ACHN (cell line): ENCODE measurements around the gene VPS35L.
"Not testable (repeated sequence)": the region's sequence is repeated elsewhere in the genome, so short reads cannot be mapped to it uniquely, and the experiment has no call there.

Experiments
- DNase-seq: peaks from one replicate; pipeline ENCODE4 v3.0.0-alpha.2; 2015
- in situ Hi-C: cut with HindIII; loops from 2 replicates; pipeline ENCODE4 v1.10.0; 2017; ENCODE audit warnings: low sequenced_read_pairs, low pct_ligation_motif_present, low pct_unique_long_range_greater_than_20kb

The VPS35L gene

DNA sequence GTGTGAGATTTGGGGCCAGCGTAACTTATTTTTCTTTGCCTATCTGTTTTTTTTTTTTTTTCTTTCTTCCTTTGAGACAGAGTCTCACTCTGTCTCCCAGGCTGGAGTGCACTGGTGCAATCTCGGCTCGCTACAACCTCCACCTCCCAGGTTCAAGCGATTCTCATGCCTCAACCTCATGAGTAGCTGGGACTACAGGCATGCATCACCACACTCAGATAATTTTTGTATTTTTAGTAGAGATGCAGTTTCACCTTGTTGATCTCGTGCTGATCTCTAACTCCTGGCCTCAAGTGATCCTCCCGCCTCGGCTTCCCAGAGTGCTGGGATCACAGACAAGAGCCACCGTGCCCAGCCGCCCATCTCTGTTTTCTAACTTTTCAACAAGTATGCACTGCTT lies 63.4 kb downstream of the VPS35L start:
- DNase-seq = no peak
- in situ Hi-C loops = loop anchor here (25.0 kb wide), 1 partner anchor 268 kb away; the partner anchor contains the start of gene GPRC5B

DNA sequence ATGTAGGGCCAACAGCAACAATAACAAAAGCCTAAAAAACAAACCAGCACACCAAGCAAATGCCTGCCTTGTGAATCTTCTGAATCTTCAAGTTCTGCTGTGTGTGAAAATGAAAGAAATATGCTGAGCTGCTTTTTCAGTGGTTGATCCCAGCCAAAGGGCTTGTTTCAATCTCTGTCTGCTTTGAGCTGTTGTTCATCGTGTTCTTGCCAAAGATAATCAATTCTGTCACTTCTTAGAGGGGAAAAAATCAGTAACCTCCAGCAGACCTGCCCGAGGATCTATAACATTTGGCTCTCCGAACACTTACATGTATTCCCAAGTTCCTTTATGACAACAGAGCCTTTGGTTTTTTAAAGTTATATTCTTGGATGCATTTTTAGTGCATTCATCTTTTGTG lies 65.9 kb downstream of the VPS35L start:
- in situ Hi-C loops = loop anchor here (25.0 kb wide), 1 partner anchor 266 kb away; the partner anchor contains the start of gene GPRC5B

DNA sequence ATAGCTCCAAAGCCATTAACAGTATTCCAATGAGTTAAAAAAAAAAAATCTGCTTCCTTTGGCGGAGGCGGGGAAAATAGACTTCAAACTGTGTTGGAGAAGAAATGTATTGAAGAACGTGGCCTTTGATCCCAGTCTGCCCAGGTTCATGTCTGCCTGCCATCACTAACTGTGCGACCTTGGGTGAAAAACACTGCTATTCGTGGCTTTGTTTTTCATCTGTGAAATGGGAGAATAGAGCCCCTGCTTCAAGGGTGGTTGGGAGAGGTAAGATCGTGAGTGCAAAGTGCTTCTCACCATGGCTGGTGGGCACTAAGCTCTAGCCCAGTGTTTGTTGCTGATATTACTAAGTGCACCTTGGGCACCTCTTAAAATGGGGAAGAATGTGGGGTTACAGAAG lies 69.5 kb downstream of the VPS35L start:
- in situ Hi-C loops = no loop called here
- DNase-seq = no peak

More for the DNA sequence above, 65.9 kb downstream of the VPS35L start:
- DNase-seq = no peak

DNA sequence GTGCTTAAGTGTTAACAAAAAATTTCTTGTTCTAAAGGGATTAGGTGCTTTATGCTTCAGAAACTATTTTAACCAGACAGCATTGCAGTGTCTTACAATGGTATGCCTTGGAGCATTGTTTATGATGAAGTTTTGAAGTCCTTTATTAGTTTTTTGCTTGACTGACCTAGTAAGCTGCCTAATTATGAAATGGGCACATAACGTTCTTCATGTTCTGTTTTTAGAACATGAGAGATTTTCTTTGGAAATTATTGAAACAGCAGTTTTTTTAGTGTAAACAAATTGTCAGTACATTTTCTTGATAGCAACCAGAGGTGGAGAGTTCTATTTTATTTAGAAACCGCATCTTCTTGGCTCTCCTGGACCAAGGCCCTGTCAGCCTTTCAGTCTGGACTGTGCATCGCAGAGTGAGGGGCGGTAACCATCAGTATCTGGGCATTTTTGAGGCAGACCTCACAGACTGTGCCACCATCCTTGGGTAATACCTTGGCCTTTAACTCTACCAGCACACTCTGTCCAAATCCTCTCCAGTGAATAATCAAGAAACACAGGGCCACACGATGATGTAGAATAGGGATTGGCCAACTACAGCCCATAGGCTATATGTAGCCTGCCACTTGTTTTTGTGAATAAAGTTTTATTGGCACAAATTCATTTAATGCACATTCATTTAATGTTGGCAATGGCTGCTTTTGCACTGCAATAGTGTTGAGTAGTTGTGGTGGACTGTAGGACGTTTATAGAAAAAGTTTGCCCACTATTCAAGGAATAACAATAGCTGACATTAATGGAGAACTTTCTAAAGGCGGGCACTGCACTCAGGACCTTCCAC lies 81.1 kb downstream of the VPS35L start:
- no peak for DNase-seq
- in situ Hi-C loops = no loop called here

DNA sequence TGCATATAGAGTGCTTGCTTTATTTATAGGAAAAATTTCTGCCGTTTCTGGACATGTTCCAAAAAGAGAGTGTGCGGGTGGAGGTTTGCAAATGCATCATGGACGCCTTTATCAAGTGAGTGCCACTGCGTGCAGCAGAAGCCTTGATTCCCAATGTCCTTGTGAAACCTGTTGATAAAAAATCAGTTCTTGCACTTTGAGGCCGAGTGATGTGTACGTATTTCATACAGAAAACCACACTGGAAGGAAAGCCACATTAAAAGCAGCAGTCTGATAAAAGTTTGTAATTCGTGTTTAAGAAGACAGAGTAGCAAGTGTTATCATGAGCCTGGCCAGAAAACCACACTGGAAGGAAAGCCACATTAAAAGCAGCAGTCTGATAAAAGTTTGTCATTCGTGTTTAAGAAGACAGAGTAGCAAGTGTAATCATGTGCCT lies 84.5 kb downstream of the VPS35L start:
- in situ Hi-C loops = no loop called here
- no peak for DNase-seq

DNA sequence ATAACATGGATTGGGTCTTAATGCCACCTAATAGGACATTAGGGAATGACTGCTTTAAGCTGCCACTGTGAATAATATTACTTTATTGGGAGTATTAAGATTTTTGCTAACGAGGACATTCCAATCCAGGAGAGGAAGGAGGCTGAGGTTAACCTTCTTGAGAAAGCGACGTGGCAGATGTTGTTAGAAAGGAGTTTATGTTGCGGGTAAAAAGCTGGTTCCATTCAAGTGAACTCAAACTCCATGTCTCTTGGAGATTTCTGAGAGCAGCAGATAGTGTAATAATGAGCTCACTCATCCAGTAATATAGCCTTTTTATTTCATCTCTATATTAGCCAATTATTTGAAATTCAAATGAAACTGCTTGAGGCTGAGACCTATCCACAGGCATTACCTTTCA lies 87.0 kb downstream of the VPS35L start:
- in situ Hi-C loops = no loop called here
- DNase-seq = no peak

DNA sequence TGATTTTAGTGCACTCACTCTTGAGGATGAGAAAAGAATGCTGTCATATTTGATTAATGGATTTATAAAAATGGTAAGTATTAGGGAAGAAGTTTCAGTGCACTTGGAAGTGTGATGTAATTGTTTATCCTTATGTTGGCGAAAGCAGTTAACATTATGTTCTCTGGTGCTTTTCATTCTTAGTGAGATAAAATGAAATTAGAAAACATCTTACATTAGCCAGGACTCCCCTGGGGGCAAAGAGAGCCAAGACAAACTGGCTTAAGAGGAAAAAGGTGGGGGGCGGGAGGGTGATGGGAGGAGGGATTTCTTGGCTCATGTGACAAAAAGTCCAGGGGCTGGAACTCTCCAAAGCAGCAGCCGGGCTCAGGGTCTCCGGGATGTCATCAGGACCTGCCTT lies 89.4 kb downstream of the VPS35L start:
- no peak for DNase-seq
- in situ Hi-C loops = no loop called here

DNA sequence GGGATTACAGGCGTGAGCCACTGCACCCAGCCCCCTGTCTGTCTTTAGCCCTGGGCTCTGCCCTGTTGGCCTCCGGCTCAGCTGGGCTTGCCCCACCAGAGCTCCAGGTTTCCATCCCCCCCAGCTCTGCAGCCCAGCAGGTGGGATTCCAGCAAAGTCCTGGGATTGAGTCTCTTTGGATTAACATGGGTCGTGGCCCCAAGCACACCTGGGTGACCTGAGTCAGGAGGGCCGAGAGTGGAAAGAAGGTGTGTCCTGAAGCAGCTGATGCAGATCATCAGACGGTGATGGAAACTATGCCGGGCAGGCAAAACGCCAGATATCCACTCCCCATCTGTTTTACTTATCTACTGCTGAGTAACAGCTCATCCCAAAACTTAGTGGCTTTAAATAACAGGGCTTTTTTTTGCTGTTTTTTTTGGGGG lies 90.1 kb downstream of the VPS35L start:
- DNase-seq = no peak
- in situ Hi-C loops = no loop called here

DNA sequence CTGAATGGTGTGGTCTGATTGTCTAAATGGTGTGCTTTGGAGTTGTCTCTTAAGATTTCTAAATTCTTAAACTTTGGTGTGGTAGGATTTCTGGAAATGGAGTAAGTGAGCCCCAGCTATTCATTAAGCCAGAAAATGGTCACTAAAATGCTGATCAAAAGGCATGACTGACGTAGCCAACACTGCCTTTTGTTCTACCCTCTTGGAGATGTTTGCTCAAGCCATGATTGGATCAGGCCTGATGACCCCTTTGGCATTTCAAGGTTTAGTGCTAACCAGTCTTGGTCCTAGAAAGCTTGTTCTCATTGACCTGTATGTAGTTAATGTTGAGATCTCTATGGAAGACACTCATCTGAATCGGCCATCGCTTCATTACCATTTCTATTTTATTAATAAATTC lies 94.5 kb downstream of the VPS35L start:
- no peak for DNase-seq
- in situ Hi-C loops = no loop called here

DNA sequence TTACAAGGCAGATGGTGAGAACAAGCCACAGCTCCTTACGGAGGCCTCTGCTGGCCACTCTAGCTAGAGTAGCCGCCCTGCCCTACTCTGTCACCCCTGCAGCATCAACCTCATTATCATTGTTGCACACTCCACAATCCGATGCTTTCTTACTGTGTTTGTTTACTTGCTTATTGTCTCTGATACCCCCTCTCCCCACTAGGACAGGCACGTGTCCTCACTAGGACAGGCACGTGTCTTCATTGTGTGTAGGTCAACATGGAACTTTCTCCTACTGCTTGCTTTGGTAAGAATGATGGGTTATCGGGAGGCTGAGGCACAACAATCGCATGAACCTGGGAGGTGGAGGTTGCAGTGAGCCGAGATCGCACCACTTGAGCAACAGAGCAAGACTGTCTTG lies 98.6 kb downstream of the VPS35L start:
- in situ Hi-C loops = no loop called here
- no peak for DNase-seq

DNA sequence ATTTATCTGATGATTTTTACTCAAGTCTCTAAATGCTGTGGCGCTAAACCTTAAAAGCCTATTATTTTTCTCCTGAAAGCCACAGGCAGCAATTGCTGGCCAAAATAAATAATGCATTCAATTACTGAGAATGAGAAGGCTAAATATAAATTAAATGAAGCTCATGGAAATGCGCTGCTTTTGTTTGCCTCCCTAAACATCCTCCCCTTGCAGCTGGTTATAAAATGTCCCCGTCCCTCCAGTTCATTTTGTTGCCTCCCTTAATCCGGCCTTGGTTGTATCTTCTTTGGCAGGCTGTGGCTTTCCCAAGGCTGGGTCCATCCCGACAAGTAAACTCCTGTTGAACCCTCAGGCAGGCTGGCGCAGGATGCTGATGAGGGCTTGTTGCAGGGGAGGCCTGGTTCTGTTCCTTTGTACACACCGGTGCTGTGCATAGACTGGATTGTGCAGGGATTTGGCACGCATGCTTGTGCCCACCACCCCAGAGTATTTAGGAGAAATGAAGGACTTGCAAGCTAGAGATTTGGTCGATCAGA lies 99.8 kb downstream of the VPS35L start:
- in situ Hi-C loops = no loop called here
- no peak for DNase-seq

DNA sequence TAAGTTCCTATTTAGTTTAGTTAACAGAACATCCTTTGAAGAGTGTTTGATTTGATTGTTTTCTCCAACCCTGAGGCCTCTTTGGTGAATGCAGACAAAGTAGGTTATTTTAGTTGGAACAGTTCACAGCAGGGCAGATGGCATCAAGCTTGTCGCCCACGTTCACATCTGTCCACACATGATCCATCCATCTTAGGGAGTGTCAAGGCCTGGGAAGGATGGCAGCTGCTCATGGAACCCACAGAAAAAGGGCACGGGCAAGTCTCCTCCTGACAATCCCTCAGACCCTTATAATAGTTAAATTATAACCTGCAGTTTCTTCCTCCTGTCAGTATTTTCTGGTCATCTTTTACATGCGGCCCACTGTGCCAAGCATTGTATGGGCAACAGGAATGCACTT lies 102.3 kb downstream of the VPS35L start:
- in situ Hi-C loops = no loop called here
- no peak for DNase-seq

DNA sequence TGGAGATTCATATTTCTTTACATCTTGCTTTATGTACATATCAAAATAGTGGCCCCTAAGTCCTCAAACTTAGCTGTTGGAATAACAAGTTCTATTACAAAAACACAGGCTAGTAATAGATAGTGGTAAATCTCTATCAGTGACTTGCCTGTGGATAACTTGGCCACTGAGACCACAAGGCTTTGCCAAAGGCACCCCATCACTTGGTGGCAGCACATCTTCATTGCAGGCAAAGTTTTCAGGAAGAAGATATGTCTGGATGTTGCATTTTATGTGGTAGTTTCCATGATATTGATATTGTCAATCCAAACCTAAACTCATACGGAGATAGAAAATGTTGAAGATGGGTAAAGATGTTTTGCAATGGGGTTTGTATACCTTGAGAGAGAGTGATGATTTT lies 104.1 kb downstream of the VPS35L start:
- in situ Hi-C loops = no loop called here

DNA sequence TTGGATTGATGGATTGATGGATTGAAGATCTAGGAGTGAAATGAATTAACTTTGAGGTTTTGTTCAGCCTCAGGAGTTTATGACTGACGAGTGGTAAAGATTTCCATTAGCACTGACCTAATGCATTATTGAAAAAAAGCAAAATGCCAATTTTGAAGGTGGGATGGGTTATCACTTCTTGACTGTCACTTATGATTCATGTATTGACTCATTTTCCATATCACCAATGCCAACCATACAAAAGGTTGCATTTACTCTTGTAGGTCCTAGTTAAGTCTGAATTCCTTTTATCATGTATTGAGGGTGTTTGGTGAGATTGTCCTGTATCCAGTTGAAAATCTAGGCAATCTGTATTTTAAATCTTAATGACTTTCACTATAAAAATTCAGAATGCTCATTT lies 104.9 kb downstream of the VPS35L start:
- DNase-seq = no peak
- in situ Hi-C loops = no loop called here

More for the DNA sequence above, 104.1 kb downstream of the VPS35L start:
- DNase-seq = no peak

DNA sequence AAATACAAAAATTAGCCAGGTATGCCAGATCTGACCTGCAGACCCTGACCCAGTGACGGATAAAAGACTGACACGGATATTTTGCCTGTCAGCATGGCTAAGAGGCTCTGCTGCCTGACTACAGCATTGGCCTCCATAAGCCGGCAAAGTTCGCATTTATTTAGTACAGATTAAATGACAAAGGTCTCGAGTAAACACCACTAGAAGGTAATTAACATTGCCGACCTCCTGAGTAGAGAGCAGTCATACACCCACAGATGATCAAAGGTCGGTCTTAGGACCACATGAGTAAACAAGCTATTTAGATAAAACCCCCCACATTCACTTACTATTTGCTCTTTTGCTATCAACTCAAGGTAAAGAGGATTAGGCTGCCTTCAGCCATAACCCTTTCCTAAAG lies 106.8 kb downstream of the VPS35L start:
- no peak for DNase-seq

DNA sequence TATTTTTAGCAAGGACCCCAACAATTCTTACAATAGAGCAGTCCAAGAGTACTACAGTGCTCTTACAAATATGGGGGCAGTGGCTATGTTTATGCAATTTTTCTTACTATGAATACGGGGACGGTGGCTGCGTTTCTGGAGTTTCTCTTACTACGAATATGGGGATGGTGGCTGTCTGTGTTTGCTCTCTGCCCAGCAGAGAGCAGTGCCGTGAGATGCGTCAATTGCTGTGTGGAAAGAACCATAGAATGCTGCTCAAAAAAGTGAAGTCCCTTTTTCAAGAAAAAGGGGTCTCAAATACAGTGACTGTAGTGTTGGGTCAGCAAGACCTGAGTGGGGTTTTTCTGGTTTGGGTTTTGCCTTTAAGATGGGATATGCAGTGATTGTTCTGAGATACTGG lies 108.7 kb downstream of the VPS35L start:
- no peak for DNase-seq
- in situ Hi-C loops = no loop called here

More for the DNA sequence above, 106.8 kb downstream of the VPS35L start:
- in situ Hi-C loops = no loop called here

DNA sequence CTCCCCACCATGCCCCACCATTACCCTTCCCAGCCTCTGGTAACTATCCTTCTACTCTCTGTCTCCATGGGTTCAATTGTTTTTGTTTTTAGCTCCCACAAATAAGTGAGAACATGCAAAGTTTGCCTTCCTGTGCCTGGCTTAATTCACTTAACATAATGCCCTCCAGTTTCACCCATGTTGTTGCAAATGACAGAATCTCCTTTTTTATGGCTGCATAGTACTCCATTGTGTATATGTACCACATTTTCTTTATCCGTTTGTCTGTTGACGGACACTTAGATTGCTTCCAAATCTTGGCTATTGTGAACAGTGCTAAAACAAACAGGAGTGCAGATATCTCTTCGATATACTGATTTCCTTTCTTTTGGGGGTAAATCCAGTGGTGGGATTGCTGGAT lies 109.8 kb downstream of the VPS35L start:
- in situ Hi-C loops, DNase-seq: not testable (repeated sequence)

DNA sequence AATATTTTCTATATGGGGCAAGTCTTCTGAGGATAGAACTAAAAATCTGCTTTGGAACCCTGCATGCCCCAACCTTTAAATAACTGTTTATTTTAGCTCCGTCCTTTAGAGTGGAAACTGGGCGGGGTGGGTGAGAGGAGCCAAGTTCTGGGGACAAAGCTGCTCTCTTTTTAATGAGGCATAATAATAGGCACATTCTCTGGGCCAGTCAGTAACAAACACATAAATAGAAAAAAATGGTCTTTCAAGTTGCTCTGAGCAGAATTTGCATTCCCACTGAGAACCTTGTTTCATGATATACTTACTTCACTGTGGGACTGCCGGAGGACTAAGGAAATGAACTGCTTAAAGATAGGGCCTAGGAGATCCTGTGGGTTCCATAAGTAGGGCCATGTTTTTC lies 111.0 kb downstream of the VPS35L start:
- in situ Hi-C loops = no loop called here
- no peak for DNase-seq

DNA sequence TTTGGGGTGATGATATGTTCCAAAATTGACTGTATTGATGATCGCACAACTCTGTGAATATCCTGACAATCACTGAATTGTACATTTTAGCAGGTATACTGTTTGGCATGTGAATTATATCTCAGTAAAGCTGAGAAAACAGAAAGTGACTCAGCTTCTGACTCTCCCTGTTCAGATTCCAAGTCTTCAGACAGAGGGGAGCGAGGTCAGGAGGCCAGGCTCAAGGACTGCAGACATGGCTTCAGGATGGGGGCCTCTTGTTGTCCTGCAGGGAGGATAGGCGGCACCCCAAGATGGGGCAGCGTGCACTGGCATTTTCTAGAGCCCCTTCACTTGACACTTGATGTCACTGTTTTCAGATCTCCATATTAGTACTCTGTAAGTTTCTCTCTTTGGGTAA lies 116.9 kb downstream of the VPS35L start:
- DNase-seq = no peak
- in situ Hi-C loops = no loop called here

DNA sequence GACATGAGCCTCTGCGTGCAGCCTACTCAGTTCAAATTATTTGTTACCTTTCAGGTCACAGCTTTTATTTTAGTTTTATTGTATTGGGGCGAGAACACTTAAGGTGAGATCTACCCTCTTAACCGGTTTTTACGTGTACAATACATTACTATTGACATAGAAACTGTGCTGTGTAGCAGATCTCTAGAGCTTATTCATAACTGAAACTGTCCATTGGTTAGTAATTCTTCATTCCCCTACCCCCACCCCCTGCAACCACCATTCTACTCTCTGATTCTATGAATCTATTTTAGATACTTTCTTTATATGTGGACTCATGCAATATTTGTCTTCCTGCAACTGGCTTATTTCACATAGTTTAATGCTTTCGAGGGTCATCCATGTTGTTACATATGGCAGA lies 119.0 kb downstream of the VPS35L start:
- in situ Hi-C loops = no loop called here

More for the DNA sequence above, 119.0 kb downstream of the VPS35L start:
- DNase-seq = no peak
